GM23338 (cell line): ENCODE data around the gene SNHG17. TPM values are rescaled to one million over a fixed set of nuclear protein-coding genes. Genes with fewer than 3 reads are reported as not detected.

Experiments used
- ATAC-seq: fragments of 200-7000 bp; cut with Tn5 transposase; 3 replicates; pipeline ENCODE4 v1.9.1; 2020
- DNase-seq: peaks from one replicate; pipeline ENCODE4 v3.0.0-alpha.2; 2015; ENCODE audit warnings: low spot score
- H2AFZ ChIP-seq: fragments of 200-600 bp; sonication (generic); 2 replicates; pipeline ENCODE4 v1.8.0; 2016; ENCODE audit warnings: antibody characterized with exemption, mild to moderate bottlenecking, moderate library complexity
- H3F3A ChIP-seq: fragments of 200-600 bp; sonication (generic); replicated peaks from 2 replicates; pipeline ENCODE4 v1.8.0; 2017; ENCODE audit warnings: antibody characterized with exemption, mixed run types, low read depth
- H3K27ac ChIP-seq: fragments of 200-600 bp; sonication (generic); 2 replicates; pipeline ENCODE4 v1.6.1; 2016; ENCODE audit warnings: low read depth
- H3K27me3 ChIP-seq: fragments of 200-600 bp; sonication (generic); 2 replicates; pipeline ENCODE4 v1.8.0; 2016; ENCODE audit warnings: mild to moderate bottlenecking, mixed run types, moderate library complexity; ENCODE audit not compliant: insufficient read depth
- H3K36me3 ChIP-seq: fragments of 200-600 bp; sonication (generic); 2 replicates; pipeline ENCODE4 v1.8.0; 2016; ENCODE audit warnings: mild to moderate bottlenecking; ENCODE audit not compliant: insufficient read depth
- H3K4me1 ChIP-seq: fragments of 200-600 bp; sonication (generic); 2 replicates; pipeline ENCODE4 v1.8.0; 2016; ENCODE audit warnings: mild to moderate bottlenecking, moderate library complexity; ENCODE audit not compliant: insufficient read depth
- H3K4me2 ChIP-seq: fragments of 200-600 bp; sonication (generic); 2 replicates; pipeline ENCODE4 v1.7.1; 2017; ENCODE audit warnings: mixed run types
- H3K4me3 ChIP-seq: fragments of 200-600 bp; sonication (generic); 2 replicates; pipeline ENCODE4 v1.6.1; 2016; ENCODE audit warnings: mixed run types
- H3K79me2 ChIP-seq: fragments of 200-600 bp; sonication (generic); replicated peaks from 2 replicates; pipeline ENCODE4 v1.8.0; 2017; ENCODE audit warnings: mild to moderate bottlenecking; ENCODE audit not compliant: insufficient read depth
- H3K9me2 ChIP-seq: fragments of 200-600 bp; sonication (generic); 2 replicates; pipeline ENCODE4 v1.8.0; 2017; ENCODE audit not compliant: insufficient read depth
- H4K20me1 ChIP-seq: fragments of 200-600 bp; sonication (generic); replicated peaks from 2 replicates; pipeline ENCODE4 v1.8.0; 2017; ENCODE audit warnings: mild to moderate bottlenecking; ENCODE audit not compliant: insufficient read depth
- H3K27ac Mint-ChIP-seq: 2 replicates; pipeline ENCODE4 v1.8.0; 2020; ENCODE audit warnings: inconsistent platforms, mild to moderate bottlenecking, moderate library complexity, mixed read lengths
- H3K27me3 Mint-ChIP-seq: 3 replicates; pipeline ENCODE4 v1.8.0; 2022; ENCODE audit warnings: low read depth, mild to moderate bottlenecking, moderate library complexity, mixed read lengths, inconsistent platforms; ENCODE audit not compliant: insufficient read depth, poor library complexity
- H3K36me3 Mint-ChIP-seq: 3 replicates; pipeline ENCODE4 v1.8.0; 2021; ENCODE audit warnings: low read depth, mild to moderate bottlenecking, inconsistent platforms, moderate library complexity, mixed read lengths
- H3K4me1 Mint-ChIP-seq: 3 replicates; pipeline ENCODE4 v1.8.0; 2020; ENCODE audit warnings: mild to moderate bottlenecking, inconsistent platforms, mixed read lengths
- H3K4me3 Mint-ChIP-seq: 3 replicates; pipeline ENCODE4 v1.8.0; 2021; ENCODE audit warnings: moderate library complexity, mild to moderate bottlenecking, inconsistent platforms, mixed read lengths
- H3K9me3 Mint-ChIP-seq: 3 replicates; pipeline ENCODE4 v1.8.0; 2020; ENCODE audit warnings: moderate library complexity, mild to moderate bottlenecking, inconsistent platforms, mixed read lengths
- ETS1 ChIP-seq: IDR thresholded peaks from 2 replicates; pipeline ENCODE4 v1.6.1; 2016; ENCODE audit warnings: antibody characterized with exemption
- EZH2 ChIP-seq: fragments of 200-600 bp; sonication (generic); IDR thresholded peaks from one replicate; pipeline ENCODE4 v1.8.0; 2017; ENCODE audit warnings: antibody characterized with exemption, mild to moderate bottlenecking, low read depth; ENCODE audit not compliant: unreplicated experiment
- ZNF114 ChIP-seq: fragments of 250-450 bp; sonication (Bioruptor Pico); IDR thresholded peaks from 2 replicates; pipeline ENCODE4 v1.5.0; 2020; ENCODE audit warnings: mild to moderate bottlenecking, moderate library complexity
- ZNF462 ChIP-seq: fragments of 250-450 bp; sonication (Bioruptor Pico); IDR thresholded peaks from 2 replicates; pipeline ENCODE4 v1.5.0; 2020; ENCODE audit warnings: mild to moderate bottlenecking, moderate library complexity
- polyA plus RNA-seq: library from polyadenylated mRNA; unstranded; fragments of >200 nt; fragmentation: Nextera tagmentation; extraction: Ambion mirVana; gene quantifications from 2 replicates; pipeline ENCODE4 v1.2.1, GENCODE V29; 2016
- total RNA-seq: library from RNA; depleted of rRNA; stranded (reverse); fragments of >200 nt; shearing (Covaris generic); gene quantifications from 2 replicates; pipeline ENCODE4 v1.2.3, GENCODE V29; 2014

Gene SNHG17
- total and polyA plus RNA-seq, 2 experiments from 2014 or later, result 25.4 to 76.1 TPM

DNA sequence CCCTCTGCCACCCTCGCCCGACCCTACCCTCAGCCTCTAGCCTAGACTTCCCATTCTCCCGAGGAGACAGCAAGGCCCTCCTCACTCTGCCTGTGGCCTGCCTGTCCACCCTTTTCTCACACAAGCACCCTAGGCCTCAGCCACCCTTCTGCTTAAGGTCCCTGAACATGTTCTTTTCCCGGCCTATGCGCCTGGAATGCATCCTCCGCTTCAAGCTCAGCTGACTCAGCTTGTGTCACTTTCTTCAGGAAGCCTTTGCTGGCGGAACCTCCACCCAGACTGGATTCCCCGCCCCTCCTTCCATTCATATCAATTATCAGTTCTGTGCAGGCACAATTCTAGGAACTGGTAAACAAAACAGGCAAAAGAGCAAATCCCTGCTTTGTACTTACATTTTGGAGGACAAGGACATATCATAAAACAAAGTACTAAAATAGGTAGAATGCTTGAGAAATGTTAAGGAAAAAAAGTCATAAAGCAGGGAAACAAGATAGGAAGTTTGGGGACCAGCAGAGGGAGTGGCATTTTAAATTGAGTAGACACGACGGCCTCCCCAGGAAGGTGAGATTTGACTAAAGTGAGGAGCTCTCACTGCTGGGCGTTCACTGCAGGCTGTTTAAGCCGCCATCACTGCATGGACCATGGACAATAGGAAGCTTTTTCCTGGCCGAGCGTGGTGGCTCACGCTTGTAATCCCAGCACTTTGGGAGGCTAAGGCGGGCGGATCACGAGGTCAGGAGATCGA is 17.9 kb upstream of the SNHG17 start (continued):
- no peak for TF ChIP-seq ZNF462 (CRISPR knock-in tag)

- Histone ChIP-seq H2AFZ (no peak overlapping the region), H3K27ac (no peak overlapping the region), H3K27me3 (no peaks in the 10 kb centered on the region), H3K4me1 (peaks cover 6% of the 10 kb centered on the region), H3F3A (no peaks in the 10 kb centered on the region), H4K20me1 (no peaks in the 10 kb centered on the region), H3K4me2 (no peak overlapping the region), H3K9me2 (no peaks in the 10 kb centered on the region), H3K36me3 (no peaks in the 10 kb centered on the region), H3K4me3 (no peak overlapping the region), H3K79me2 (0 out of 2 replicates have a peak, but pooled peaks cover 5% of the 10 kb centered on the region)
- H3K4me3 Mint-ChIP-seq, result no peak overlapping the region
- ATAC-seq, result no peak
- no peak for DNase-seq
- H3K4me1 Mint-ChIP-seq, result peaks cover 12% of the 10 kb centered on the region
- no peak overlapping the region for H3K27ac Mint-ChIP-seq
- H3K27me3 Mint-ChIP-seq, result peaks cover 10% of the 10 kb centered on the region
- peaks cover 30% of the 10 kb centered on the region for H3K36me3 Mint-ChIP-seq
- H3K9me3 Mint-ChIP-seq, result no peaks in the 10 kb centered on the region
- TF ChIP-seq ETS1 (no peak), EZH2 (no peak), ZNF462 (CRISPR knock-in tag) (no peak), ZNF114 (CRISPR knock-in tag) (no peak)
These were observed 15.4 kb upstream of the SNHG17 start for GRCh38 chr20:38450412-38450975.
